ENCODE data around the gene CCNY. TPM values are rescaled to one million over a fixed set of nuclear protein-coding genes. Genes with fewer than 3 reads are reported as not detected.

The CCNY gene
- total and polyA plus RNA-seq, 3 experiments from 2014 or later, result 15.1 to 65.2 (median 58.4) TPM

DNA sequence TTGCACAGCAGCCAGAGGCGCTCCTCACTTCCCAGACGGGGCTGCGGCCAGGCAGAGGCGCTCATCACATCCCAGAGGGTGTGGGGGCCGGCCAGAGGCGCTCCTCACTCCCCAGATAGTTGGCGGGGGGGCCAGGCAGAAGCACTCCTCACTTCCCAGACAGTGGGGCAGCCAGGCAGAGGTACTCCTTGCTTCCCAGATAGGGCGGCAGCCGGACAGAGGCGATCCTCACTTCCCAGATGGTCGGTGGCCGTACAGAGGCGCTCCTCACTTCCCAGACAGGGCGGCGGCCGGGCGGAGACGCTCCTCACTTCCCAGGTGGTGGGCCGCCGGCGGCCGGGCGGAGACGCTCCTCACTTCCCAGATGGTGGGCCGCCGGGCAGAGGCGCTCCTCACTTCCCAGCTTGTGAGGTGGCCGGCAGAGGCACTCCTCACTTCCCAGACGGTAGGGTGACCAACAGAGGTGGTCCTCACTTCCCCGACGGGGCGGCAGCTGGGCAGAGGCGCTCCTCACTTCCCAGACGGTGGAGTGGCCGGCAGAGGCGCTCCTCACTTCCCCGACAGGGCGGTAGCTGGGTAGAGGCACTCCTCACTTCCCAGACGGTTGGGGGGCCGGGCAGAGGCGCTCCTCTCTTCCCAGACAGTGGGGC lies 26.5 kb downstream of the CCNY start:
- Mint-ChIP-seq H3K4me3 (no peak overlapping the region), H3K36me3 (peaks cover 0 to 5% (median 4%) of the 10 kb centered on the region in 3 donors), H3K9me3 (no peaks in the 10 kb centered on the region), H3K27ac (no peak overlapping the region), H3K27me3 (no peaks in the 10 kb centered on the region), H3K4me1 (peaks cover 51 to 82% (median 77%) of the 10 kb centered on the region in 3 donors)
- Histone ChIP-seq H3K27me3 (ENCODE audit: insufficient read depth, low read length, poor library complexity, severe bottlenecking) (no peaks in the 10 kb centered on the region), H3K36me3 (ENCODE audit: insufficient read depth, low read length) (no peaks in the 10 kb centered on the region), H3K9me3 (ENCODE audit: low read length) (no peaks in the 10 kb centered on the region), H3K4me1 (ENCODE audit: insufficient read depth, low read length) (peaks cover 20% of the 10 kb centered on the region), H3K4me3 (ENCODE audit: low read length) (no peak overlapping the region), H3K27ac (ENCODE audit: low read depth, low read length) (no peak overlapping the region)
- CTCF ChIA-PET, result no interaction called here
- POLR2A ChIA-PET, result no interaction called here
- no peak for DNase-seq

- H3K27me3 ChIP-seq (ENCODE audit: insufficient read depth, low read length, poor library complexity, severe bottlenecking), result no peaks in the 10 kb centered on the region
- ChIA-PET POLR2A (no interaction called here), CTCF (no interaction called here)
- peak overlapping the region in 1 of 7 donors; percentile 4 for H3K4me3 Mint-ChIP-seq
- peaks cover 0 to 5% (median 4%) of the 10 kb centered on the region in 3 donors for H3K36me3 Mint-ChIP-seq
- no peak for DNase-seq
- H3K27ac Mint-ChIP-seq, result peak overlapping the region in 1 of 8 donors; percentile 52
- no peak overlapping the region for H3K4me3 ChIP-seq (ENCODE audit: low read length)
- peaks cover 53 to 82% (median 77%) of the 10 kb centered on the region in 3 donors for H3K4me1 Mint-ChIP-seq
- H3K36me3 ChIP-seq (ENCODE audit: insufficient read depth, low read length), result no peaks in the 10 kb centered on the region
- H3K9me3 Mint-ChIP-seq, result no peaks in the 10 kb centered on the region
- no peaks in the 10 kb centered on the region for H3K9me3 ChIP-seq (ENCODE audit: low read length)
- peaks cover 25% of the 10 kb centered on the region for H3K4me1 ChIP-seq (ENCODE audit: insufficient read depth, low read length)
- no peaks in the 10 kb centered on the region for H3K27me3 Mint-ChIP-seq
- H3K27ac ChIP-seq (ENCODE audit: low read depth, low read length), result no peak overlapping the region
Measured at GRCh38 chr10:35363587-35363986, 27.3 kb downstream of the CCNY start.

DNA sequence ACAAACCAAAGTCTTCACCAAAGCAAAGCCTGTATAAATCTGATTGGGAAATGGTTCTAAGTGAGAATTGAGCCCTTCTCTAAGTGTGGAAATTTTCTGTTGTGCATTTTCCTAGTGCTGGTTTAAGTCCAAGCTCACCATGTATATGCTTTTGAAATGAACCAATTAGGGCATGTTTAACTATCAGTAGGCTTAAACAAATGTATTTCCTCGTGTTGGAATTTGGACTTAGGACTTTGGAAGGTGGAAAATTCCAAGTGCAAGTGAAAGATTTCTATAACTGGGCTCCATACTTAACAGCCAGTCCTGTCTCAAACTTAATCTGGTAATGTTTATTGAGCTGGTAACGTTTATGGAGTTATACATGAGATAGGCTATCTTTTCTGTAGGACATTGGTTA lies 28.5 kb downstream of the CCNY start:
- Mint-ChIP-seq H3K9me3 (no peaks in the 10 kb centered on the region), H3K27ac (no peak overlapping the region), H3K27me3 (no peaks in the 10 kb centered on the region), H3K36me3 (peaks cover 0 to 2% (median 1%) of the 10 kb centered on the region in 3 donors), H3K4me1 (peaks cover 56 to 82% (median 78%) of the 10 kb centered on the region in 3 donors), H3K4me3 (no peak overlapping the region)
- Histone ChIP-seq H3K4me1 (ENCODE audit: insufficient read depth, low read length) (peaks cover 28% of the 10 kb centered on the region), H3K36me3 (ENCODE audit: insufficient read depth, low read length) (no peaks in the 10 kb centered on the region), H3K4me3 (ENCODE audit: low read length) (no peak overlapping the region), H3K9me3 (ENCODE audit: low read length) (no peaks in the 10 kb centered on the region), H3K27ac (ENCODE audit: low read depth, low read length) (no peak overlapping the region), H3K27me3 (ENCODE audit: insufficient read depth, low read length, poor library complexity, severe bottlenecking) (no peaks in the 10 kb centered on the region)
- CTCF ChIA-PET, result no interaction called here
- no peak for DNase-seq
- POLR2A ChIA-PET, result no interaction called here

GRCh38 chr10:35365994-35366393 lies 29.7 kb downstream of the CCNY start:
- Mint-ChIP-seq H3K27me3 (no peaks in the 10 kb centered on the region), H3K4me3 (no peak overlapping the region), H3K36me3 (peaks cover 0 to 2% (median 0%) of the 10 kb centered on the region in 3 donors), H3K27ac (peak overlapping the region in 1 of 8 donors; percentile 5), H3K9me3 (no peaks in the 10 kb centered on the region), H3K4me1 (peaks cover 59 to 86% (median 77%) of the 10 kb centered on the region in 3 donors)
- ChIA-PET CTCF (no interaction called here), POLR2A (no interaction called here)
- no peaks in the 10 kb centered on the region for H3K9me3 ChIP-seq (ENCODE audit: low read length)
- no peak overlapping the region for H3K27ac ChIP-seq (ENCODE audit: low read depth, low read length)
- no peak overlapping the region for H3K4me3 ChIP-seq (ENCODE audit: low read length)
- H3K4me1 ChIP-seq (ENCODE audit: insufficient read depth, low read length), result peaks cover 28% of the 10 kb centered on the region
- no peak for DNase-seq
- no peaks in the 10 kb centered on the region for H3K27me3 ChIP-seq (ENCODE audit: insufficient read depth, low read length, poor library complexity, severe bottlenecking)
- no peaks in the 10 kb centered on the region for H3K36me3 ChIP-seq (ENCODE audit: insufficient read depth, low read length)

- peaks cover 66 to 89% (median 81%) of the 10 kb centered on the region in 3 donors for H3K4me1 Mint-ChIP-seq
Measured at GRCh38 chr10:35367107-35367859, 31.0 kb downstream of the CCNY start.

GRCh38 chr10:35367982-35368381 lies 31.7 kb downstream of the CCNY start:
- Mint-ChIP-seq H3K4me1 (peaks cover 72 to 95% (median 87%) of the 10 kb centered on the region in 3 donors), H3K27me3 (no peaks in the 10 kb centered on the region), H3K9me3 (no peaks in the 10 kb centered on the region), H3K4me3 (peak overlapping the region in 2 of 7 donors; percentile 15 to 16), H3K27ac (peak overlapping the region in 2 of 8 donors; percentile 29 to 63), H3K36me3 (peaks cover 0 to 5% (median 0%) of the 10 kb centered on the region in 3 donors)
- Histone ChIP-seq H3K27me3 (ENCODE audit: insufficient read depth, low read length, poor library complexity, severe bottlenecking) (no peaks in the 10 kb centered on the region), H3K9me3 (ENCODE audit: low read length) (no peaks in the 10 kb centered on the region), H3K4me1 (ENCODE audit: insufficient read depth, low read length) (peaks cover 37% of the 10 kb centered on the region), H3K4me3 (ENCODE audit: low read length) (no peak overlapping the region), H3K36me3 (ENCODE audit: insufficient read depth, low read length) (no peaks in the 10 kb centered on the region), H3K27ac (ENCODE audit: low read depth, low read length) (no peak overlapping the region)
- ChIA-PET CTCF (no interaction called here), POLR2A (interaction anchor here (0.8 kb wide), 1 partner anchor 16 kb away, joined by 4 read pairs; no protein-coding TSS in a partner anchor)
- no peak for DNase-seq

More at GRCh38 chr10:35367107-35367859, 31.0 kb downstream of the CCNY start:
- no peak overlapping the region for H3K4me3 ChIP-seq (ENCODE audit: low read length)
- no peaks in the 10 kb centered on the region for H3K27me3 ChIP-seq (ENCODE audit: insufficient read depth, low read length, poor library complexity, severe bottlenecking)
- POLR2A ChIA-PET, result no interaction called here
- H3K27ac ChIP-seq (ENCODE audit: low read depth, low read length), result no peak overlapping the region
- Mint-ChIP-seq H3K27ac (peak overlapping the region in 2 of 8 donors; percentile 11 to 29), H3K27me3 (no peaks in the 10 kb centered on the region), H3K36me3 (peaks cover 0 to 5% (median 0%) of the 10 kb centered on the region in 3 donors), H3K4me3 (peak overlapping the region in 1 of 7 donors; percentile 15), H3K9me3 (no peaks in the 10 kb centered on the region)
- no peaks in the 10 kb centered on the region for H3K9me3 ChIP-seq (ENCODE audit: low read length)
- no peaks in the 10 kb centered on the region for H3K36me3 ChIP-seq (ENCODE audit: insufficient read depth, low read length)
- peaks cover 36% of the 10 kb centered on the region for H3K4me1 ChIP-seq (ENCODE audit: insufficient read depth, low read length)
- DNase-seq, result no peak
- CTCF ChIA-PET, result no interaction called here

DNA sequence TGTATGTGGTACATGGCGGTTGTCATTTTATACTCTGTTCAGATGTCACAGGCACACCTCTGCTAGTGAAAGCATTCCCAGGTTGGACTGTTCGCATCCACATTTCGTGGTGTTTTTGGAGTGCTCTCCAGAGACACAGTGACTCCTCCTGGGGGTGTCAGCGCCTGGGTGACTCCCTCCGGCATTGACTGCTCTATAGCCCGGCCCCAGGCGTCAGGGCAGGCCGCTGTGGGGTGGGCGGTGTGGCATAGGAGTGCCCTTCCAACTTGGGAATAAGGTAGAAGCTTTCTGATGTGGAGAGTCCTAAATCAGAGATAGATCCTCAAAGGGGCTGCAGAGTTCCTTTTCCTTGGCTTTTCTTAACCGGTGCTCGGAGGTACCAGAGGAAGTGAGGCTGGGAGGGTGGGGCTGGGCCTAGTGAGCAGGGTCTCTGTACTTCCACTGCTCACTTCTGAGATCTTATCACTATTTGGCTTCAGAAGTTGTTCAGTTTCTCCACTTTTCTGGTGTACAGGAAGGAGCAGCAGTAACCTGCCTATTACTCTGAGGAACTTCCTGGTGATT lies 32.3 kb downstream of the CCNY start:
- H3K36me3 ChIP-seq (ENCODE audit: insufficient read depth, low read length), result no peaks in the 10 kb centered on the region
- ChIA-PET POLR2A (interaction anchor here (0.8 kb wide), 1 partner anchor 16 kb away, joined by 4 read pairs; no protein-coding TSS in a partner anchor), CTCF (no interaction called here)
- H3K27ac ChIP-seq (ENCODE audit: low read depth, low read length), result no peak overlapping the region
- Mint-ChIP-seq H3K27me3 (no peaks in the 10 kb centered on the region), H3K4me1 (peaks cover 74 to 96% (median 90%) of the 10 kb centered on the region in 3 donors), H3K9me3 (no peaks in the 10 kb centered on the region), H3K36me3 (peaks cover 0 to 5% (median 0%) of the 10 kb centered on the region in 3 donors), H3K27ac (peak overlapping the region in 2 of 8 donors; percentile 23 to 29), H3K4me3 (peak overlapping the region in 2 of 7 donors; percentile 15 to 34)
- DNase-seq, result no peak
- no peaks in the 10 kb centered on the region for H3K9me3 ChIP-seq (ENCODE audit: low read length)
- H3K4me3 ChIP-seq (ENCODE audit: low read length), result no peak overlapping the region
- H3K4me1 ChIP-seq (ENCODE audit: insufficient read depth, low read length), result peaks cover 37% of the 10 kb centered on the region
- H3K27me3 ChIP-seq (ENCODE audit: insufficient read depth, low read length, poor library complexity, severe bottlenecking), result no peaks in the 10 kb centered on the region

Data from CD8-positive, alpha-beta memory T cell (primary cell).